Cardiac fibroblast (primary cell): ENCODE measurements around the gene DIAPH2.
A peak's percentile ranks its signal among the peaks of the same experiment; 100 is the strongest.
"Not testable (repeated sequence)": the region's sequence is repeated elsewhere in the genome, so short reads cannot be mapped to it uniquely, and the experiment has no call there.

ENCODE experiments used
- DNase-seq, 2 donors: peaks; one replicate each; pipeline versions ENCODE4 v3.0.0 to v3.0.0-alpha.2; 2010; ENCODE audit warnings: low read depth in 2 of 2
- H3K4me3 ChIP-seq, 2 donors: replicated peaks in 1 of 2; 1 replicate in 1 of 2; 2 replicates in 1 of 2; pipeline ENCODE4 v1.5.1; 2011; ENCODE audit warnings: low read depth in 2 of 2, low read length in 2 of 2, mild to moderate bottlenecking in 2 of 2, moderate library complexity in 1 of 2
- CTCF ChIP-seq: IDR thresholded peaks from one replicate; pipeline ENCODE4 v1.5.1; 2011; ENCODE audit warnings: low read depth, mild to moderate bottlenecking, low read length, inconsistent platforms

Gene DIAPH2

GRCh38 chrX:96835660-96836289, 151.1 kb downstream of the DIAPH2 start:
- no peak for TF ChIP-seq CTCF
- DNase-seq = no peak
- H3K4me3 ChIP-seq = no peak overlapping the region

GRCh38 chrX:96837808-96838207, 153.2 kb downstream of the DIAPH2 start:
- no peak for TF ChIP-seq CTCF
- DNase-seq = peak; percentile 24 to 25
- H3K4me3 ChIP-seq = no peak overlapping the region

- no peak for DNase-seq
- TF ChIP-seq CTCF = no peak
- no peak overlapping the region for H3K4me3 ChIP-seq
These were observed 153.9 kb downstream of the DIAPH2 start for GRCh38 chrX:96838537-96838936.

GRCh38 chrX:96841325-96841724, 156.7 kb downstream of the DIAPH2 start:
- no peak overlapping the region for H3K4me3 ChIP-seq
- no peak for TF ChIP-seq CTCF
- no peak for DNase-seq

- not testable (repeated sequence) for DNase-seq, H3K4me3 ChIP-seq
These were observed 157.2 kb downstream of the DIAPH2 start for GRCh38 chrX:96841866-96842265.

GRCh38 chrX:96843566-96843965, 158.9 kb downstream of the DIAPH2 start:
- TF ChIP-seq CTCF = peak; percentile 34
- no peak overlapping the region for H3K4me3 ChIP-seq
- DNase-seq = peak; percentile 37 to 43

- TF ChIP-seq CTCF = no peak
- no peak for DNase-seq
- no peak overlapping the region for H3K4me3 ChIP-seq
These were observed 162.2 kb downstream of the DIAPH2 start for GRCh38 chrX:96846841-96847240.

GRCh38 chrX:96859422-96859821, 174.8 kb downstream of the DIAPH2 start:
- not testable (repeated sequence) for DNase-seq, H3K4me3 ChIP-seq
